Panc1 (cell line): ENCODE data around the gene PHF5A. TPM values are rescaled to one million over a fixed set of nuclear protein-coding genes. Genes with fewer than 3 reads are reported as not detected.
A peak's percentile ranks its signal among the peaks of the same experiment; 100 is the strongest.

ENCODE experiments used
- ATAC-seq: fragments of 200-7000 bp; cut with Tn5 transposase; 2 replicates; pipeline ENCODE4 v1.9.1; 2020; ENCODE audit warnings: mild to moderate bottlenecking, moderate library complexity
- Bru-seq: library from RNA; stranded (reverse); fragments of 400-500 nt; gene quantifications from one replicate; lab custom pipeline; 2021; lab: Mats Ljungman, UMichigan
- BruChase-seq, 2 experiments: library from RNA; stranded (reverse); fragments of 400-500 nt; gene quantifications; one replicate each; lab custom pipeline; 2021; lab: Mats Ljungman, UMichigan
- BruUV-seq: library from RNA; stranded (reverse); fragments of 400-500 nt; replicated peaks from 2 replicates; lab custom pipeline; 2021; lab: Mats Ljungman, UMichigan
- CTCF ChIA-PET: fragments of 300-600 bp; sonication (Branson Sonifier 250); formaldehyde crosslinking; loops from one replicate; lab custom pipeline; 2022; ENCODE audit warnings: antibody characterized with exemption; lab: Charles Lee
- POLR2A ChIA-PET: fragments of 300-600 bp; sonication (Branson Sonifier 250); formaldehyde crosslinking; loops from one replicate; lab custom pipeline; 2022; ENCODE audit warnings: antibody characterized with exemption; lab: Charles Lee
- DNase-seq: peaks from one replicate; pipeline ENCODE4 v3.0.0-alpha.2; 2010; ENCODE audit warnings: low read depth, low spot score
- H3K27ac ChIP-seq: 2 replicates; pipeline ENCODE4 v1.5.1; 2011; ENCODE audit warnings: mild to moderate bottlenecking, low read length, inconsistent platforms
- H3K27me3 ChIP-seq: fragments of 200-500 bp; sonication (Bioruptor generic); 2 replicates; pipeline ENCODE4 v1.6.0; 2014; ENCODE audit warnings: low read length, inconsistent platforms; ENCODE audit not compliant: control insufficient read depth, insufficient read depth
- H3K36me3 ChIP-seq: fragments of 200-500 bp; sonication (Bioruptor generic); 2 replicates; pipeline ENCODE4 v1.5.1; 2014; ENCODE audit warnings: inconsistent platforms, mild to moderate bottlenecking, low read length, moderate library complexity; ENCODE audit not compliant: control insufficient read depth, insufficient read depth
- H3K4me1 ChIP-seq: 2 replicates; pipeline ENCODE4 v1.5.1; 2011; ENCODE audit warnings: inconsistent platforms, mild to moderate bottlenecking, low read length, moderate library complexity; ENCODE audit not compliant: control insufficient read depth, insufficient read depth
- H3K4me3 ChIP-seq, 2 experiments: 2 replicates each; pipeline ENCODE4 v1.5.1; 2011 to 2012; ENCODE audit warnings: low read depth in 2 of 2, low read length in 2 of 2, mild to moderate bottlenecking in 2 of 2, inconsistent platforms in 1 of 2, moderate library complexity in 1 of 2
- H3K9me3 ChIP-seq: fragments of 200-500 bp; sonication (Bioruptor generic); 2 replicates; pipeline ENCODE4 v1.5.1; 2014; ENCODE audit warnings: low read depth, mild to moderate bottlenecking, inconsistent platforms, low read length, moderate library complexity; ENCODE audit not compliant: control insufficient read depth, insufficient read depth
- CTCF ChIP-seq: fragments of 450-650 bp; IDR thresholded peaks from 2 replicates; pipeline ENCODE4 v1.5.1; 2017; ENCODE audit warnings: mild to moderate bottlenecking
- POLR2AphosphoS5 ChIP-seq: IDR thresholded peaks from 2 replicates; pipeline ENCODE4 v1.6.1; 2012; ENCODE audit warnings: mild to moderate bottlenecking, low read depth, low read length, moderate library complexity
- SIN3A ChIP-seq: IDR thresholded peaks from 2 replicates; pipeline ENCODE4 v1.6.1; 2012; ENCODE audit warnings: low read depth, mild to moderate bottlenecking, low read length, moderate library complexity, borderline replicate concordance; ENCODE audit not compliant: insufficient read depth
- TCF7L2 ChIP-seq: IDR thresholded peaks from 2 replicates; pipeline ENCODE4 v1.6.1; 2011; ENCODE audit warnings: mild to moderate bottlenecking, low read depth, low read length, inconsistent platforms
- in situ Hi-C: cut with HindIII; loops from 2 replicates; pipeline ENCODE4 v1.10.0; 2016; ENCODE audit warnings: low sequenced_read_pairs, low pct_unique_long_range_greater_than_20kb
- intact Hi-C: fragments of 100-400 bp; cut with micrococcal nuclease; formaldehyde crosslinking; loops from one replicate; pipeline ENCODE4 v1.10.0; 2022; ENCODE audit not compliant: unreplicated experiment
- long read RNA-seq: library from polyadenylated mRNA; unstranded; transcript quantifications from one replicate; pipeline ENCODE4 v2.0.0, GENCODE V29; 2021; ENCODE audit not compliant: unreplicated experiment
- polyA plus RNA-seq: library from polyadenylated mRNA; unstranded; fragments of >200 nt; gene quantifications from one replicate; pipeline ENCODE4 v1.2.1, GENCODE V29; 2012; ENCODE audit warnings: missing spikeins; ENCODE audit not compliant: insufficient read length
- total RNA-seq: library from RNA; stranded (reverse); gene quantifications from one replicate; pipeline ENCODE4 v1.2.1, GENCODE V29; 2021; ENCODE audit not compliant: unreplicated experiment
- TF ChIP-seq, protein P1 (sequence below), 2 experiments: IDR thresholded peaks; 2 replicates each; pipeline ENCODE4 v1.6.1; 2011 to 2012; ENCODE audit warnings: low read depth in 2 of 2, control low read depth in 1 of 2, low read length in 1 of 2, mild to moderate bottlenecking in 1 of 2, moderate library complexity in 1 of 2; ENCODE audit not compliant: insufficient read depth in 1 of 2

Gene PHF5A, protein sequence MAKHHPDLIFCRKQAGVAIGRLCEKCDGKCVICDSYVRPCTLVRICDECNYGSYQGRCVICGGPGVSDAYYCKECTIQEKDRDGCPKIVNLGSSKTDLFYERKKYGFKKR
- total RNA-seq (34.9 TPM), Bru-seq, nascent RNA (percentile 85 among the genes with signal in this experiment), BruChase-seq, experiment 1, labeled RNA remaining after a 2-hour chase (percentile 85 among the genes with signal in this experiment), BruChase-seq, experiment 2, labeled RNA remaining after a 6-hour chase (percentile 87 among the genes with signal in this experiment)
- polyA plus RNA-seq: 30.7 TPM
- long read RNA-seq, partial matches to known transcripts: 0 of 13 reads
- long read RNA-seq, other reads (novel, unspliced or antisense): 9 of 13 reads

GRCh38 chr22:41468381-41469217 lies at the start of gene PHF5A, which contains the start of gene ACO2:
PHF5A (minus strand) TSS chr22:41468692; CDS start chr22:41468653, 39 bp downstream.
ACO2 (plus strand) TSS chr22:41469117; CDS start chr22:41469147, 30 bp downstream.
- in situ Hi-C loops: no loop called here

More at GRCh38 chr22:41468381-41469217, at the start of gene PHF5A, which contains the start of gene ACO2:
- Histone ChIP-seq H3K36me3 (peaks cover 19% of the 10 kb centered on the region), H3K9me3 (no peaks in the 10 kb centered on the region), H3K27ac (peak within 1 kb of the TSS; percentile 95), H3K4me3 (peak within 1 kb of the TSS; percentile 73 to 92), H3K4me1 (peaks cover 11% of the 10 kb centered on the region), H3K27me3 (no peaks in the 10 kb centered on the region)
- ChIA-PET POLR2A (interaction anchor here (0.7 to 1.2 kb wide), 3 partner anchors 22 to 58 kb away, joined by 3 to 14 read pairs (median 7); partner anchors contain the start of gene TOB2), CTCF (interaction anchor here (0.6 kb wide), 2 partner anchors 38 to 136 kb away, joined by 8 to 10 read pairs; no protein-coding TSS in a partner anchor)
- ATAC-seq (peak; percentile 98), DNase-seq (peak; percentile 98)
- intact Hi-C loops: no loop called here
- TF ChIP-seq SIN3A (0 out of 2 replicates have a peak, but pooled peaks have one; percentile 35), TCF7L2 (peak; percentile 80), POLR2AphosphoS5 (peak; percentile 55; the same call in 1 of the 2 replicates), CTCF (no peak)
- TF ChIP-seq, protein P1, sequence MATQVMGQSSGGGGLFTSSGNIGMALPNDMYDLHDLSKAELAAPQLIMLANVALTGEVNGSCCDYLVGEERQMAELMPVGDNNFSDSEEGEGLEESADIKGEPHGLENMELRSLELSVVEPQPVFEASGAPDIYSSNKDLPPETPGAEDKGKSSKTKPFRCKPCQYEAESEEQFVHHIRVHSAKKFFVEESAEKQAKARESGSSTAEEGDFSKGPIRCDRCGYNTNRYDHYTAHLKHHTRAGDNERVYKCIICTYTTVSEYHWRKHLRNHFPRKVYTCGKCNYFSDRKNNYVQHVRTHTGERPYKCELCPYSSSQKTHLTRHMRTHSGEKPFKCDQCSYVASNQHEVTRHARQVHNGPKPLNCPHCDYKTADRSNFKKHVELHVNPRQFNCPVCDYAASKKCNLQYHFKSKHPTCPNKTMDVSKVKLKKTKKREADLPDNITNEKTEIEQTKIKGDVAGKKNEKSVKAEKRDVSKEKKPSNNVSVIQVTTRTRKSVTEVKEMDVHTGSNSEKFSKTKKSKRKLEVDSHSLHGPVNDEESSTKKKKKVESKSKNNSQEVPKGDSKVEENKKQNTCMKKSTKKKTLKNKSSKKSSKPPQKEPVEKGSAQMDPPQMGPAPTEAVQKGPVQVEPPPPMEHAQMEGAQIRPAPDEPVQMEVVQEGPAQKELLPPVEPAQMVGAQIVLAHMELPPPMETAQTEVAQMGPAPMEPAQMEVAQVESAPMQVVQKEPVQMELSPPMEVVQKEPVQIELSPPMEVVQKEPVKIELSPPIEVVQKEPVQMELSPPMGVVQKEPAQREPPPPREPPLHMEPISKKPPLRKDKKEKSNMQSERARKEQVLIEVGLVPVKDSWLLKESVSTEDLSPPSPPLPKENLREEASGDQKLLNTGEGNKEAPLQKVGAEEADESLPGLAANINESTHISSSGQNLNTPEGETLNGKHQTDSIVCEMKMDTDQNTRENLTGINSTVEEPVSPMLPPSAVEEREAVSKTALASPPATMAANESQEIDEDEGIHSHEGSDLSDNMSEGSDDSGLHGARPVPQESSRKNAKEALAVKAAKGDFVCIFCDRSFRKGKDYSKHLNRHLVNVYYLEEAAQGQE (IDR thresholded peaks at IDR 0.05; ENCODE audit: insufficient read depth in 1 of 2, low read depth in 2 of 2, low read length in 1 of 2): no peak
- BruUV-seq: no TSS peak
